Measurements from ENCODE around the gene CBLB. TPM values are rescaled to one million over a fixed set of nuclear protein-coding genes. Genes with fewer than 3 reads are reported as not detected.

Gene CBLB
- total RNA-seq, 2 experiments from 2014 or later: 86.1 to 88.2 TPM

DNA sequence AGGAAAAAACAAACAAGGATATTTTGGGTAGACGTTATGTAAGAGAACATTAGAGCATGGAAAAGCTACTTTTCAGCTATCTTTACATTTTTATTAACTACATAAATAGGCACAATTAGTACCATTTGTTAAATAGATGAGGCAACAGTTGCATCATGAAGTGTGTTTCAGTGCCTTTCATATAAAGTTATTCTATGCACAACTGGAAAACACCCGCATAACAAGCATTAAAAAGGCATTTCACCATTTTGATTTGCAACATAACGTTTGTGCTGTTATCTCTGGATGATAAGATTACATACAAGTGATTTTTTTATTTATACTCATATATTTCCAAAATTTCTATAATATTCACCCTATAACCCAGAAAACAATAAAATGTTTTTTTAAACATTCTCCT lies 69.5 kb downstream of the CBLB start:
- H3K36me3 Mint-ChIP-seq: peaks cover 36% of the 10 kb centered on the region
- peaks cover 4% of the 10 kb centered on the region for H3K9me3 Mint-ChIP-seq
- no peak for DNase-seq
- H3K27ac Mint-ChIP-seq: no peak overlapping the region
- POLR2A ChIA-PET: no interaction called here
- peaks cover 58% of the 10 kb centered on the region for H3K4me1 Mint-ChIP-seq (ENCODE audit: low read depth)
- no peak overlapping the region for H3K4me3 Mint-ChIP-seq
- intact Hi-C loops (cut with micrococcal nuclease): no loop called here
- no peaks in the 10 kb centered on the region for H3K27me3 Mint-ChIP-seq
- CTCF ChIA-PET: no interaction called here

DNA sequence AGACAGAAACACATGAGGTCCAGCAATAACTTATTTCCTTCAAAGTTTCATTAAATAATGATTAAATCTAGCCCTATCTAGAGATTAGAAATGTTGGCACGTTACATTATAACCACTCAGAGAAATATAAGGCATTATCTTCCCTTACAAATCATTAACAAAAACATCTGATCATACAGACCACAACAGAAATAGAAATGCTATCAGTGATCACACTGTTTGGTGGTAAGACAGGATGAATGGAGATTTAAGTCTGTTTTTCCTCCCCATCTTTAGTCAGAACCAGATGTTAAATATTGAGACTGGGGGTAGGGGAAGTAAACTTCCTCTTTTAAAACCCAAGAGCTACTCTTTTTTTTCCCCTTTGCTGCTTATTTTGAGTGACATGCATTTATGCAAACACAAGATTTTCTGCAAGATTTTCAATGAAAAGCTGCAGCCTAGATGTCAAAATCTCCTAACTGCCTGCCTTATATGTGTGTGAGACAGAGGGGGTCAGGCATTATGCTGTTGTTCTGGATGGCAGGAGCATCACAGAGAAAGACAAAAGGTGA lies 70.4 kb downstream of the CBLB start:
- Mint-ChIP-seq H3K27ac (peak overlapping the region; percentile 57), H3K27me3 (no peaks in the 10 kb centered on the region), H3K9me3 (peaks cover 4% of the 10 kb centered on the region), H3K4me1 (ENCODE audit: low read depth) (peaks cover 62% of the 10 kb centered on the region), H3K4me3 (peak overlapping the region; percentile 20), H3K36me3 (peaks cover 35% of the 10 kb centered on the region)
- ChIA-PET POLR2A (no interaction called here), CTCF (interaction anchor here (0.6 kb wide), 1 partner anchor 1229 kb away, joined by 3 read pairs; no protein-coding TSS in a partner anchor)
- intact Hi-C loops (cut with micrococcal nuclease): no loop called here
- no peak for DNase-seq

DNA sequence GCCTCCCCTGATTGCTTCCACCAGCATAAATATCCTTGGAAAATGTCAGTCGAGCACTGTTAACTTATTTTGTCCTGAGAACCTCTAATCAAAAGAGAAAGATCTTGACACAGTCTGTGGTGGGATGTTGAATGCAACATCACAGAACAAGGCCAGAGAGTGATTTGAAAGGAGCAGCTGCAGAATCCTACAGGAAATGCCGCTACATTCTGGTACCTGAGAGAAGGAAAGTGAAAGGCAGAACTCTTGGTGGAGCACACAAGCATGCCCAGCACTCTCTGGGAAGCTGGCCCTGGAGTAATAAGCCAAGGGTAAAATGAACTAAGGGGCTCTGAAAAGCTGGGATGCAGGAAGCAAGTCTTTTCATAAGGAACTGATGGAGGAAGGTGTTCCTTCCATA lies 75.8 kb downstream of the CBLB start:
- intact Hi-C loops (cut with micrococcal nuclease): no loop called here

DNA sequence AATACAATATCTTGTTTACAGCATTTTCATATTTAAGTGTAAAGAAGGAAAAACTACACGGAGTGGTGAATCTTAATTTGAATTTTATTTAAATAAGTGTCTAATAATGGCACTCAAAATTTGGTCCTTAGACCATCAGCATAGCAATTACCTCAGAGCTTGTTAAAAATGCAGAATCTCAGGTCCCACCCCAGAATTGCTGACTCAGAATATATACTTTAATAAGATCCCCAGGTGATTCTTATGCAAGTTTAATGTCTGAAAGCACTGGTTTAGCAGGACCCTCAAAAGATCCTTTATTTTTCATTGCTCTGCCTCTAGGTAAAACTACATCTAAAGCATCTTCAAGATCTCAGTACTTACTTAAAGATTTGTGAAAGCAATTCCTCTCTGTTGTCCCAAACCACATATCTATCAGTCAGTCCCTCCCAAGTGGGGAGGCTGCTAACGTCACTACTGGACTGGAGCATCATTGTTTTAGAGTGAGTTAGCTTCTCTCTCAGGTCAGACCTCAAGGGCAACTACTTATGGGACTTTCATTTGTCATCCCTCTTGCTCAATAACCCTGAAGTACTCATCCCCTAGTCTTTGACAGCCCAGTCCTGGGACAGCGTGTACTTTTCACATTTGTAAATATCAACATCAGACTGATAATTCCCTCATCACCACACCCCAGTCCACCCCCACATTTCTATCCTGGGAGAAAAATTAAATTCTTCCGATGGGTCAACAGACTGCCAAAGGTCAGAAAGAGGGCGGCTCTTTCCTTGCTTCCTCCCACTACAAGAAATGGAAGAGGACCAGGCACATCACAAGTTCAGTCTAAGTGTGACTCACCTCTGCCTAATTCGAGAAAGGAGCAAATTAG lies 76.7 kb downstream of the CBLB start:
- intact Hi-C loops (cut with micrococcal nuclease): no loop called here
- no peak for DNase-seq
- CTCF ChIA-PET: no interaction called here
- H3K27me3 Mint-ChIP-seq: no peaks in the 10 kb centered on the region
- POLR2A ChIA-PET: no interaction called here
- peaks cover 62% of the 10 kb centered on the region for H3K4me1 Mint-ChIP-seq (ENCODE audit: low read depth)
- peaks cover 4% of the 10 kb centered on the region for H3K9me3 Mint-ChIP-seq
- peaks cover 32% of the 10 kb centered on the region for H3K36me3 Mint-ChIP-seq
- H3K27ac Mint-ChIP-seq: peak overlapping the region; percentile 36
- no peak overlapping the region for H3K4me3 Mint-ChIP-seq

More for the DNA sequence above, 75.8 kb downstream of the CBLB start:
- H3K27ac Mint-ChIP-seq: no peak overlapping the region
- H3K36me3 Mint-ChIP-seq: peaks cover 36% of the 10 kb centered on the region
- peaks cover 61% of the 10 kb centered on the region for H3K4me1 Mint-ChIP-seq (ENCODE audit: low read depth)
- ChIA-PET CTCF (no interaction called here), POLR2A (no interaction called here)
- H3K9me3 Mint-ChIP-seq: peaks cover 4% of the 10 kb centered on the region
- no peak overlapping the region for H3K4me3 Mint-ChIP-seq
- no peak for DNase-seq
- no peaks in the 10 kb centered on the region for H3K27me3 Mint-ChIP-seq

DNA sequence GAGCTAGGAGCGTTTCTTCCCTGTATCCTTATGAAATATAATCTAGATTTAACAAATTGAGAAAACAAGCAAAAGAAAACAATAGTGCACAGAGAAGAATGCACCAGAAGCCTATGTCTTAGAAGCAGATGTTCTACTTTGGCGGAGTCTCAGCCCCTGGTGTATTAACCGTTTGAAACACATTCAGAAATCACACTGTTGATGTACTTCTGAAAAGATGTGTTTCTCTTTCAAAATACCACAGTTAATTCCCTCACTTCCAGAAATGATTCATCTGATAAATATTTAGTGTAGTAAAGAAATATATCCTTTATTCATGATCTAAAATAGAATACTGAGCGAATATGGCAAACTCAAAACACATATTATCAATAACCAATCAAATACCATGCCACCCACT lies 77.7 kb downstream of the CBLB start:
- H3K36me3 Mint-ChIP-seq: peaks cover 26% of the 10 kb centered on the region
- H3K9me3 Mint-ChIP-seq: peaks cover under 1% of the 10 kb centered on the region
- ChIA-PET CTCF (no interaction called here), POLR2A (no interaction called here)
- DNase-seq: no peak
- H3K27ac Mint-ChIP-seq: peak overlapping the region; percentile 13
- no peak overlapping the region for H3K4me3 Mint-ChIP-seq
- peaks cover 64% of the 10 kb centered on the region for H3K4me1 Mint-ChIP-seq (ENCODE audit: low read depth)
- intact Hi-C loops (cut with micrococcal nuclease): no loop called here
- H3K27me3 Mint-ChIP-seq: no peaks in the 10 kb centered on the region

DNA sequence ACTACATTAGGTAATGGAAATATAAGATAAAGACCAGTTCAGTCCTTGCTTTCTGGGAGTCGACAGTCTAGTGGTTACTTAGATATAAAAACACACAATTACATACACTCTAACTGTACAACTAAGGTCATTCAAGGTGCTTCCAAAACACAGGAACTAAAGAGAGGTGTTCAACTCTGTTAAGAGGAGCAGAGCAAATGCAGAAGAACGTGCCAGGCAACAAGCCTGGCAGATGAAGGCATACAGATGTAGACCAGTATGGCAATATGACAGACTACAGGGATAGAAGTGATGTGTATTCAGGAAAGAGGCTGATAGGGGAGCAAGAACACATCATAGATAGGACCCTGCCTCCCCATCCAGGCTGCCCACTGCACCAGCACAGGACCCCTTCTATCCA lies 78.3 kb downstream of the CBLB start:
- POLR2A ChIA-PET: no interaction called here
- H3K36me3 Mint-ChIP-seq: peaks cover 24% of the 10 kb centered on the region
- no peak for DNase-seq
- H3K27ac Mint-ChIP-seq: no peak overlapping the region
- intact Hi-C loops (cut with micrococcal nuclease): no loop called here
- H3K4me1 Mint-ChIP-seq (ENCODE audit: low read depth): peaks cover 67% of the 10 kb centered on the region
- no peaks in the 10 kb centered on the region for H3K27me3 Mint-ChIP-seq
- CTCF ChIA-PET: no interaction called here
- H3K9me3 Mint-ChIP-seq: no peaks in the 10 kb centered on the region
- no peak overlapping the region for H3K4me3 Mint-ChIP-seq

DNA sequence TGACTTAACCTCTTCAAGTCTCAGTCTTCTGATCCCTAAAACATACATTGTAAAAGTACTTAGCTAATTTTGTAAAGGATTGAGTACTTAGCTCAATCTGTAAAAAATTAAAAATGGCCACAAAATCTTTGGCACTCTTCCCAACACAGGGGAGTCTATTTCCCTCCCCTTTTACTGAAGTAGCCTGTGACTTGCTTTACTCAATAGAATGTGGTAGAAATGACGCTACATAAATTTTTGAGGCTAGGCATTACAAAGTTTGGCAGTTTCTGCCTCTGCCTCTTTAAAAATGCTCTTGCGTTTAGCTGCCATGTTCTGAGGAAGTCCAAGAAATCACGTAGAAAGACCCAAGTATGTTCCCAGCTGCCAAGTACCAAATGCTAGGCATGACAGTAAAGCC lies 80.2 kb downstream of the CBLB start:
- intact Hi-C loops (cut with micrococcal nuclease): no loop called here
- ChIA-PET POLR2A (interaction anchor here (0.6 kb wide), 1 partner anchor 120 kb away, joined by 3 read pairs; no protein-coding TSS in a partner anchor), CTCF (no interaction called here)
- DNase-seq: no peak
- H3K36me3 Mint-ChIP-seq: peaks cover 30% of the 10 kb centered on the region
- no peak overlapping the region for H3K27ac Mint-ChIP-seq
- H3K9me3 Mint-ChIP-seq: no peaks in the 10 kb centered on the region
- no peak overlapping the region for H3K4me3 Mint-ChIP-seq
- H3K4me1 Mint-ChIP-seq (ENCODE audit: low read depth): peaks cover 72% of the 10 kb centered on the region
- H3K27me3 Mint-ChIP-seq: no peaks in the 10 kb centered on the region

DNA sequence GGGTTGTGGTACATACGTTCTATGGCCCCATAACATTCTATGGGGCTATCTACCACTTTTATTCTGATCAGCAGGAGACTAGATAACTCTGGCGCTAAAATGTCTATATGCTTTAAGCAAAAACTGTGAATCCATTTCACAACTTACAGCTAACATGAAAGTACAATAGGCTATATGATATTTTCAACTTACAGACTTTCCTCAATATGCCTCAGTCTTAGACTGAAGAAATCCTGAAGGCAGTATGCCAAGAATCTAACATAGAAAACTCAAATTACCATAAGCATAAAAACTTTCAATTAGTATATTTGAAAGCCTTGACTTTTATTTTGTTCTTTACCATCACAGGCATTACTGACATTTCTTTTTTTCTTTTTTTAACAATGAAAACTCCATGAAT lies 81.4 kb downstream of the CBLB start:
- intact Hi-C loops (cut with micrococcal nuclease): no loop called here
- no peak for DNase-seq
- Mint-ChIP-seq H3K9me3 (no peaks in the 10 kb centered on the region), H3K27me3 (no peaks in the 10 kb centered on the region), H3K4me1 (ENCODE audit: low read depth) (peaks cover 65% of the 10 kb centered on the region), H3K27ac (no peak overlapping the region), H3K36me3 (peaks cover 23% of the 10 kb centered on the region), H3K4me3 (no peak overlapping the region)
- ChIA-PET CTCF (no interaction called here), POLR2A (interaction anchor here (1.0 kb wide), 1 partner anchor 19 kb away, joined by 3 read pairs; no protein-coding TSS in a partner anchor)

DNA sequence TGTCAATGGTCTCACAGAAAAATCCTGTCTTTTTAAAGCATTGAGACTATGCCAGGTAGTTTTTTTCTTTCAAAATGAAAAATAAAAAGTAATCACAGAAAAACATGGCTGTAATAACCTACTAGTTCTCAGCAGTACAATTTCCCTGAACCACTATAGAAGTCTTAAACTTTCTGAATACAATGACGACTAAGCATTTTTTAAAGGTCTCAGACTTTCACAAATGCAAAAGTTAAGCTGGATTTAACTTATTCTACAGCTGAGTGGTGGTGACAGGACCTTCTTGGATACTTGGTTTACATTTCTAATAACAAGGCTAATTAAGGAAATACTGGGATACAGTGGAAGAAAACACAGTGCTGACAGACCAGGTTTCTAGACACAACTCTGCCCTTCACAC lies 81.8 kb downstream of the CBLB start:
- no peaks in the 10 kb centered on the region for H3K9me3 Mint-ChIP-seq
- peaks cover 22% of the 10 kb centered on the region for H3K36me3 Mint-ChIP-seq
- H3K27me3 Mint-ChIP-seq: no peaks in the 10 kb centered on the region
- peaks cover 64% of the 10 kb centered on the region for H3K4me1 Mint-ChIP-seq (ENCODE audit: low read depth)
- H3K27ac Mint-ChIP-seq: no peak overlapping the region
- ChIA-PET CTCF (no interaction called here), POLR2A (interaction anchor here (1.0 kb wide), 1 partner anchor 20 kb away, joined by 3 read pairs; no protein-coding TSS in a partner anchor)
- no peak for DNase-seq
- no peak overlapping the region for H3K4me3 Mint-ChIP-seq
- intact Hi-C loops (cut with micrococcal nuclease): no loop called here

DNA sequence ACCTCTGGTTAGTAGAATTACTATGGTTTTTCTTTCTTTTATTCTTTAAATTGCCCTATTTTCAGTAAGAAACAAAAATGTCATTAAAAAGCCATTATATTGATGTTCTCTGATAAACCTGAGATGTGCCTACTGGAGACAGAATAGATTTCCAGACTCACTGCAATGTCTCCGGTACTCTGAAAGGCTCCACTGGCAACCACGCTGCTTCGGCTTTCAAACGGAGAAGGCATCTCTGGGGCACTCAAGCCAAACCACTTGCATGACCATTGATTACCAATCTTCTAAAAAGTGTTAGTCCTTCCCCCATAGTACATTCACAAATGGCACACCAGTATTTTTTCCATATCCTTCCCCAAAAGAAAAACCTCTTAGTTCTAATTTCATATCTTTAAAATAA lies 82.6 kb downstream of the CBLB start:
- Mint-ChIP-seq H3K36me3 (peaks cover 23% of the 10 kb centered on the region), H3K27me3 (no peaks in the 10 kb centered on the region), H3K9me3 (no peaks in the 10 kb centered on the region), H3K27ac (no peak overlapping the region), H3K4me1 (ENCODE audit: low read depth) (peaks cover 66% of the 10 kb centered on the region), H3K4me3 (no peak overlapping the region)
- no peak for DNase-seq
- ChIA-PET POLR2A (no interaction called here), CTCF (no interaction called here)
- intact Hi-C loops (cut with micrococcal nuclease): no loop called here

DNA sequence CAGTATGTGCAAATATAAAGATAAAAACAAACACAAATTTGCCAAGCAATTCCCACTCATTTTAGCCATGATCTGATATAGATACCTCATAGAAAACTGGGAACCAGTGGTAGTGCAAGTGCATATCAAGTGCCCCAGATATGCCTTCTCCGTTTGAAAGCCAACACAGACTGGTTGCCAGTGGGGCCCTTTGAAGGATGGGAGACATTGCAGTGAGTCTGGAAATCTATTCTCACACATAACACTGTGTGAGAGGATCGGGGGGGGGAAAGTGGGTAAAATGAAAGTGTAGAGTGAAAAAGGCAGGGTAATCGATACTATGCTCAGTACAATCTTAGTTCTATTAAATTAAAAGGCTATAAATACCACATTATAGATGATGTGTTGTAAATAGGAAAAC lies 83.0 kb downstream of the CBLB start:
- no peak for DNase-seq
- H3K4me1 Mint-ChIP-seq (ENCODE audit: low read depth): peaks cover 63% of the 10 kb centered on the region
- ChIA-PET CTCF (no interaction called here), POLR2A (no interaction called here)
- no peak overlapping the region for H3K27ac Mint-ChIP-seq
- H3K4me3 Mint-ChIP-seq: no peak overlapping the region
- H3K27me3 Mint-ChIP-seq: no peaks in the 10 kb centered on the region
- H3K9me3 Mint-ChIP-seq: no peaks in the 10 kb centered on the region
- H3K36me3 Mint-ChIP-seq: peaks cover 27% of the 10 kb centered on the region
- intact Hi-C loops (cut with micrococcal nuclease): no loop called here

DNA sequence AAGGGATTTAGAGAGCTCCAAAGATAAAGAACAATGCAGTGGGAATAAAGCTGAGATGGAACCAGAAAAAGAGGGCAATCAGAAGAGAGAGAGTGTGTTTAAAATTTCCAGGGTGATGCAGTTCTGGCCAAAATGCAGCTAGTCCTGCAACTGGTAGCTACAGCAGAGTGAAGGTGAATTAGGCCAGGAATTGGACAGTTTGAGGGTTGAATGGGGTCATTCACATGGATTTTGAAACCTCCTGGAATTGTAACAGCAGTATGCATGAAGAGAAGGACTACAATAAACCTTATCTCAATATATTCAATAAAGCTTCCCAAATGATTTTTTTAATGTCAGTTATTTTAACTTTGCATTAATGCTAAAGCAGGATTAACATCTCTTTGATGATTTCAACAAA lies 85.2 kb downstream of the CBLB start:
- no peaks in the 10 kb centered on the region for H3K9me3 Mint-ChIP-seq
- ChIA-PET POLR2A (no interaction called here), CTCF (no interaction called here)
- peaks cover 61% of the 10 kb centered on the region for H3K4me1 Mint-ChIP-seq (ENCODE audit: low read depth)
- H3K4me3 Mint-ChIP-seq: no peak overlapping the region
- intact Hi-C loops (cut with micrococcal nuclease): no loop called here
- no peak overlapping the region for H3K27ac Mint-ChIP-seq
- DNase-seq: no peak
- H3K27me3 Mint-ChIP-seq: no peaks in the 10 kb centered on the region
- H3K36me3 Mint-ChIP-seq: peaks cover 29% of the 10 kb centered on the region

DNA sequence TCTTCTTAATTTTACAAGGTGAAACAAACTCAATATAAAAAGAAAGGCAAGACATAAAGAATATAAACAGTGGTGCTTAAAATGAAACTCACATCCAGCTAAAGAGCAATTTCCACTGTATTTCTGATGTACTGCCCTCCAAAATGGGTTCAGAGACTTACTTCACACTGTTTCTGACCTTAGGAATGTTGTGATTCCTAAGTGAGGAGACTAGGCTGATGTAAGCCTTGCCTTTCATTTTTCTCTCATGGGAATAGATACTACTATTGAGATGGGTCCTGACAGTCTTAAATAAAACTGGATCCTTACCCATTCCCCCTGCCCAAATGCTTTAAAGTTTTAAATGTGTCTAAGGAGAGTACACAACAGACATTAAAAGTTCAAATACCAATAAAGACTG lies 86.9 kb downstream of the CBLB start:
- intact Hi-C loops (cut with micrococcal nuclease): no loop called here
- peaks cover 31% of the 10 kb centered on the region for H3K36me3 Mint-ChIP-seq
- POLR2A ChIA-PET: no interaction called here
- H3K9me3 Mint-ChIP-seq: no peaks in the 10 kb centered on the region
- H3K27ac Mint-ChIP-seq: peak overlapping the region; percentile 0
- CTCF ChIA-PET: no interaction called here
- no peak for DNase-seq
- H3K4me1 Mint-ChIP-seq (ENCODE audit: low read depth): peaks cover 54% of the 10 kb centered on the region
- H3K27me3 Mint-ChIP-seq: no peaks in the 10 kb centered on the region
- no peak overlapping the region for H3K4me3 Mint-ChIP-seq

Measured in activated CD4-positive, alpha-beta memory T cell treated with anti-CD3 and anti-CD28 coated beads for 36 hours (primary cell).